ENCODE results near the gene ALG2.

Gene ALG2

GRCh38 chr9:99221621-99222415 is at the start of gene ALG2, which contains the start of gene SEC61B:
ALG2 (minus strand) TSS chr9:99221942; CDS start chr9:99221894, 48 bp downstream.
SEC61B (plus strand) TSS chr9:99222282; CDS start chr9:99222364, 82 bp downstream.
- DNase-seq (ENCODE audit: low read depth), result peak; percentile 87

GRCh38 chr9:99270491-99270890 is 48.7 kb upstream of the ALG2 start:
- no peak for DNase-seq (ENCODE audit: low read depth)

GRCh38 chr9:99269416-99269815 is 47.7 kb upstream of the ALG2 start:
- DNase-seq (ENCODE audit: low read depth), result peak; percentile 35

GRCh38 chr9:99266255-99267023 is 44.7 kb upstream of the ALG2 start:
- DNase-seq (ENCODE audit: low read depth), result peak; percentile 17

GRCh38 chr9:99265691-99266090 is 43.9 kb upstream of the ALG2 start:
- DNase-seq (ENCODE audit: low read depth), result no peak

- DNase-seq (ENCODE audit: low read depth), result no peak
Observed at GRCh38 chr9:99264070-99264680, 42.4 kb upstream of the ALG2 start.

GRCh38 chr9:99262949-99263418 is 41.2 kb upstream of the ALG2 start:
- DNase-seq (ENCODE audit: low read depth), result no peak

- no peak for DNase-seq (ENCODE audit: low read depth)
Observed at GRCh38 chr9:99261923-99262322, 40.2 kb upstream of the ALG2 start.

GRCh38 chr9:99259231-99259918 is 37.6 kb upstream of the ALG2 start:
- no peak for DNase-seq (ENCODE audit: low read depth)

GRCh38 chr9:99257723-99258389 is 36.1 kb upstream of the ALG2 start:
- no peak for DNase-seq (ENCODE audit: low read depth)

GRCh38 chr9:99255651-99256050 is 33.9 kb upstream of the ALG2 start:
- no peak for DNase-seq (ENCODE audit: low read depth)

- DNase-seq (ENCODE audit: low read depth), result no peak
Observed at GRCh38 chr9:99253772-99254431, 32.2 kb upstream of the ALG2 start.

GRCh38 chr9:99253134-99253533 is 31.4 kb upstream of the ALG2 start:
- no peak for DNase-seq (ENCODE audit: low read depth)

- DNase-seq (ENCODE audit: low read depth), result no peak
Observed at GRCh38 chr9:99251157-99251556, 29.4 kb upstream of the ALG2 start.

GRCh38 chr9:99249619-99250018 is 27.9 kb upstream of the ALG2 start:
- DNase-seq (ENCODE audit: low read depth), result no peak

GRCh38 chr9:99244344-99245260 is 22.9 kb upstream of the ALG2 start:
- DNase-seq (ENCODE audit: low read depth), result no peak

GRCh38 chr9:99241106-99241505 is 19.4 kb upstream of the ALG2 start:
- no peak for DNase-seq (ENCODE audit: low read depth)

GRCh38 chr9:99239341-99240060 is 17.8 kb upstream of the ALG2 start:
- DNase-seq (ENCODE audit: low read depth), result no peak

GRCh38 chr9:99238331-99238730 is 16.6 kb upstream of the ALG2 start:
- no peak for DNase-seq (ENCODE audit: low read depth)

All from GM04504 (cell line).